Stomach smooth muscle (tissue), 2 donors: ENCODE measurements around the gene QSOX2.

Experiments
- H3K27ac ChIP-seq: one replicate; pipeline ENCODE4 v1.7.0; 2013; ENCODE audit warnings: mild to moderate bottlenecking, low read length, inconsistent platforms
- H3K27me3 ChIP-seq, 2 donors: one replicate each; pipeline ENCODE4 v1.7.0; 2013; ENCODE audit warnings: low read length in 2 of 2; ENCODE audit not compliant: insufficient read depth in 2 of 2, control insufficient read depth in 1 of 2
- H3K36me3 ChIP-seq, 2 donors: one replicate each; pipeline ENCODE4 v1.7.0; 2013; ENCODE audit warnings: low read length in 2 of 2; ENCODE audit not compliant: control insufficient read depth in 2 of 2, insufficient read depth in 2 of 2
- H3K4me1 ChIP-seq: one replicate; pipeline ENCODE4 v1.7.0; 2013; ENCODE audit warnings: low read length; ENCODE audit not compliant: control insufficient read depth, insufficient read depth
- H3K4me3 ChIP-seq, 2 donors: one replicate each; pipeline ENCODE4 v1.7.0; 2013; ENCODE audit warnings: low read length in 2 of 2
- H3K9ac ChIP-seq, 2 donors: one replicate each; pipeline ENCODE4 v1.7.0; 2013; ENCODE audit warnings: low read length in 2 of 2, mild to moderate bottlenecking in 1 of 2
- H3K9me3 ChIP-seq, 2 donors: one replicate each; pipeline ENCODE4 v1.7.0; 2013; ENCODE audit warnings: low read length in 2 of 2; ENCODE audit not compliant: control insufficient read depth in 2 of 2
- donor health status: healthy.
- donor health status: Pancreatic carcinoma.

QSOX2 gene

GRCh38 chr9:136255896-136256890 is 10.6 kb upstream of the QSOX2 start:
- no peak overlapping the region for H3K9ac ChIP-seq
- H3K9me3 ChIP-seq, result no peaks in the 10 kb centered on the region
- no peak overlapping the region for H3K4me3 ChIP-seq
- H3K36me3 ChIP-seq, result no peaks in the 10 kb centered on the region
- H3K4me1 ChIP-seq, result no peaks in the 10 kb centered on the region
- no peak overlapping the region for H3K27ac ChIP-seq
- H3K27me3 ChIP-seq, result peaks cover 6 to 10% of the 10 kb centered on the region in 2 donors

DNA sequence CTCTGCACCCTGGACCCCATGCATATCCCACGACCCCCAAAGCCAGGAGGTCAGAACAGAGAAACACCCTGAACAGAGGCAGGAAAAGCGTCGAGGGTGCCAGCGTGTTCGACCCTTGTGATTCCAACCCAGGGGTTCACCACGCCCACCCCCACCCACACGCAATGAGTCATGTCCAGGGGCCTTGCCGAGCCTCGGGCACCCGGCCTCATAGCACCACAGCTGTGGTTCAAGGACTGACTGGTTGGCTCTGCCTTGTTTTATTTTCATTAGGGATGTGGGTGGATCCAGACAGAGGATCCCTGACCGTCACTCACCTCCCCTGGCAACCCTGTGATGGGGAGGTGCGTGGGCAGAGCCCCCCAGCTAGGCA is 9.5 kb upstream of the QSOX2 start:
- Histone ChIP-seq H3K9me3 (no peaks in the 10 kb centered on the region), H3K27ac (no peak overlapping the region), H3K27me3 (peaks cover 6 to 10% of the 10 kb centered on the region in 2 donors), H3K9ac (no peak overlapping the region), H3K36me3 (no peaks in the 10 kb centered on the region), H3K4me3 (no peak overlapping the region), H3K4me1 (no peaks in the 10 kb centered on the region)

GRCh38 chr9:136254381-136255165 is 9.0 kb upstream of the QSOX2 start:
- Histone ChIP-seq H3K4me3 (no peak overlapping the region), H3K27me3 (peaks cover 6 to 10% of the 10 kb centered on the region in 2 donors), H3K27ac (no peak overlapping the region), H3K36me3 (no peaks in the 10 kb centered on the region), H3K4me1 (no peaks in the 10 kb centered on the region), H3K9me3 (no peaks in the 10 kb centered on the region), H3K9ac (no peak overlapping the region)

DNA sequence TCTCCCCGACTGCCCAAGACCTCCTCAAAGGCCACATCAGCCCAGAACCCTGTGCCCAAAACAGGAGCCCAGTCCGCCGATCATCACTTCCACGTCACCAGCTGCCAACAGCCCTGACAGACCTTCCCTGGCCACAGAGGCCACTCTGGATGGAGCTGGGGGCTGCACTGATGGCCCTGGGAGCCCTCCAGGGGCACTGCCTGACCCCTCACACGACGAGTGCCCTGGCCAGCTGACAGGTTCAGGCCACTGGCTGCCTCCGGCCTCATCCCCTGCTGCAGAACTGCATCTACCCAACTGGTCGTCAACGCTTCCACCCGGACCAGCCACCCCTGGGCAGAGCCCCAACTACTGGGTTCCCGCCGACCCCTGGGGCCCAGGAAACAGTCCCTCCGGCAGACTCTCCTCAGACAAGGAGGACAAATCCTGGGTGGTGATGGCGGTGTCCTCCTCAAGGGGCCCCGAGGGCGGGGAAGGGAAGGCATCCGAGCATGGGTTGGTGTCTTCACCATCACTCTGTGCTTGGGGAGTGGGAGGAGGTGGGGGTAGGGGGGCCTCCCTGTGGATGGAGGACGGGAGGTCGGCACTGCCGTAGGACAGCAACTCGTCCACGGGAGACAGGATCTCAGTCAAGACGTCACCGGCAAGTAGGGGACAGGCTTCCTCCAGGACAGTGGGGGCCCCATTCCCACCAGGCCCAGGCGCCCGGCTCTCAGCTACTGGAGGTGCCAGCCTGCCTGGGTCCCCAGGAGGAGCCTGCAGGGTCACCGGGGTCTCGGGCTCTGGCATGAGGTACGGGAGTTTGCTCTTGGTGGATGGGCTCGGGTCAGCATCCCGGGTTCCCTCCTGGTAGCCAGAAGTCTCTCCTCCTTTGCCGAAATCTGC is 7.9 kb upstream of the QSOX2 start:
- peaks cover 6 to 10% of the 10 kb centered on the region in 2 donors for H3K27me3 ChIP-seq
- no peak overlapping the region for H3K27ac ChIP-seq
- H3K9ac ChIP-seq, result no peak overlapping the region
- H3K36me3 ChIP-seq, result no peaks in the 10 kb centered on the region
- H3K4me3 ChIP-seq, result no peak overlapping the region
- no peaks in the 10 kb centered on the region for H3K4me1 ChIP-seq
- no peaks in the 10 kb centered on the region for H3K9me3 ChIP-seq

DNA sequence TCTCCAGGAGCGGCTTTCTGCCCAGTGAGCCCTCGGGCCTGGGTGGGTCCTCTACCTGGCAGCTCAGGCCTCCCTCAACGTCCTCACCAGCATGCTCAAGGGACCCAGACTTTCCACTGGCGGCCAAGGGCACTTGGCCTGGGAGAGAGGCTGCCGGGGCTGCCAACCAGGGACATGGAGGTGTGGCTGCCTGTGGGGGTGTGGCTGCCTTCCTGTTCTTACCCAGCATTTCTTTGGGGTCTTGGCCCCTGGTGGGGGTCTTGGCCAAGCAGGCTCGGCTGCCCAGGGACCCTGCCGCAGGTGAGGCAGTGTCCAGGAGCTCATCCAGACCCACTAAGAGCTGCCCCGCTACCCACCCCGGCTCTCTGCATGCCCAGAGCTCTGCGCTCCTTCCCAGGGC is 7.2 kb upstream of the QSOX2 start:
- H3K27ac ChIP-seq, result no peak overlapping the region
- no peak overlapping the region for H3K4me3 ChIP-seq
- H3K36me3 ChIP-seq, result no peaks in the 10 kb centered on the region
- no peaks in the 10 kb centered on the region for H3K4me1 ChIP-seq
- H3K9me3 ChIP-seq, result no peaks in the 10 kb centered on the region
- H3K27me3 ChIP-seq, result peaks cover 4 to 10% of the 10 kb centered on the region in 2 donors
- no peak overlapping the region for H3K9ac ChIP-seq

GRCh38 chr9:136252281-136252680 is 6.7 kb upstream of the QSOX2 start:
- peaks cover 4 to 10% of the 10 kb centered on the region in 2 donors for H3K27me3 ChIP-seq
- H3K9ac ChIP-seq, result no peak overlapping the region
- H3K4me3 ChIP-seq, result no peak overlapping the region
- no peaks in the 10 kb centered on the region for H3K9me3 ChIP-seq
- H3K4me1 ChIP-seq, result no peaks in the 10 kb centered on the region
- H3K27ac ChIP-seq, result no peak overlapping the region
- no peaks in the 10 kb centered on the region for H3K36me3 ChIP-seq

DNA sequence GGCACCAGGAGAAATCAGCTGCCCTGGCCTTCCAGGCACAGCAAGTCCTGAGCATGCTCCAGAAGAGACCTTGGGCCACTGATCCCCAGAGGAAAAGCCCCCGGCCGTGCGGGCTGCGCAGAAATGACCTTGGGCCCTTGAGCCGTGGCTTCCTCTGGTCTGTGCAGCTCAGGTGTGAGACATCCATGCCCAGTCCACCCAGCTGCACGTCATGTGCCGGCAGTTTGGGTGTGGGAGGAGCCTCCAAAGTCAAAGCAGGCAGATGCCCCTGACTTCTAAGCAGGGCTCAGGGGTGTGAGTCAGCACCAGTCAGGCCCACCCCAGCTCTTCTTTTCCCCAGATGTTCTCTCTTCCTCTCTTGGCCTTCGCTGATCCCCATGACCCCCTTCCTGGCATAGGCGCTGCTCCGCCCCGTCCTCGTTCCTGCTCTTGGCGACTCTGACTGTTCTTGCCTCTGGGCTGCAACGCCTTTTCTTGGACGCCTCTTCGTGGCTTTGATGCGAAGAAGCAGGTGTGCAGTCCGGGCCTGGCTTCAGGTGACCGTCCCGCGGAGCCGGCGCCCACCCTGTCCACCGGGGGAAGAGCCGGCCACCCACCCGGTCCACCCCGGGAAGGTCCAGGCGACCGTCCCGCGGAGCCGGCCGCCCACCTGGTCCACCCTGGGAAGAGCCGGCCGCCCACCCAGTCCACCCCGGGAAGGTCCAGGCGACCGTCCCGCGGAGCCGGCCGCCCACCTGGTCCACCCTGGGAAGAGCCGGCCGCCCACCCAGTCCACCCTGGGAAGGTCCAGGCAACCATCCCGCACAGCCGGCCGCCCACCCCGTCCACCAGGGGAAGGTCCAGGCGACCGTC is 5.9 kb upstream of the QSOX2 start:
- Histone ChIP-seq H3K36me3 (no peaks in the 10 kb centered on the region), H3K27ac (no peak overlapping the region), H3K4me1 (no peaks in the 10 kb centered on the region), H3K9me3 (no peaks in the 10 kb centered on the region), H3K4me3 (no peak overlapping the region), H3K9ac (no peak overlapping the region), H3K27me3 (peaks cover 4 to 10% of the 10 kb centered on the region in 2 donors)

DNA sequence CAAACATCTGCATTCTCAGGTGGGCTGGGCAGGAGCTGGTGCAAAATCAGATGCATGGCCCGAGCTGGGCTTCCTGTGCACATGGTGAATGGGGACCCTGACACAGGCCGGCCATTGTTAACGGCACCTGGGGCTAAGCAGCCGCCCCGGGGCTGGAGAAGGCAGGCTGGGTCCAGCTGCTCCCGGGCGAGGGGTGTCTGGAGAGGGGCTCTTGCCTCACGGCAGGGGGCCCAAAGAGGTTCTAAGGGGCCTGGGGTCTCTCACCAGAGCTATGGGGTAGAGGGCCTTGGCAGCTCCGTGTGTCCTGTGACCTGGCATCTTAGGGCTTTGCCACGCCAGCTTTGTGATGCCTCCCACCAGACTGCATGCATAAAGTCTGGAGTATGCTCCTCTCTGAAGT is 5.1 kb upstream of the QSOX2 start:
- H3K36me3 ChIP-seq, result no peaks in the 10 kb centered on the region
- no peaks in the 10 kb centered on the region for H3K4me1 ChIP-seq
- H3K27ac ChIP-seq, result no peak overlapping the region
- H3K27me3 ChIP-seq, result peaks cover 4 to 10% of the 10 kb centered on the region in 2 donors
- no peaks in the 10 kb centered on the region for H3K9me3 ChIP-seq
- no peak overlapping the region for H3K9ac ChIP-seq
- no peak overlapping the region for H3K4me3 ChIP-seq

DNA sequence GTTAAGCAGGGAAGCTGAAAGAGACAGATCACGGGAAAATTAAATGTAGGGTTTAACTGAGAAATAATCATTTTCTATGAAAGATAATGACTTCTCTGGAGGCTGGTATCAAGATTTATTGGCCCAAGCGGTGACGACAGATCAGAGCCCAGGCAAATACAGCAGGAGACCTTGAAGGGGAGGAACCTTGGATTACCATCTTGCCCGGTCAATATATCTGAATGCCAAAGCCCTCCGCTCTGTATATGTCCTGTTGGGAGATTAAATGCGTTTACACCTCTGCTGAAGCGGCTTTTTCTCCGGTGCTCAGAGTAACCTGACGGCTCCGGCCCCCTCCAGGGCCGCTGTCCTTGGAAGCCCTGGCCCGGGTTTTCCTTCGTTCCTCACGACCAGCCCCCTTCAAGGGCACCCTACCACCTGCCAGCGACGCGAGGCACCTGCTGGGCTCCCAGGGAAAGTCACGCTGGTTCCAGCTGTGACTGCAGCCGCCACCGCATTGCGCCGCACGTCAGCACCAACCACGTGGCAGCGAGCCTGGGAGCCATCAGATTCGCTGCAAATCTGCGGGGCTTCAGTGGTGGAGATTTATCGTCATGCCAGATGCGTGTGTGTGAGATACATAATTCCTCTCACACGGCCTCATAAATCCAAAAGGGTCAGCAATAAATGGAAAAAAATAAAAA is 4.4 kb upstream of the QSOX2 start:
- Histone ChIP-seq H3K27ac (no peak overlapping the region), H3K9me3 (no peaks in the 10 kb centered on the region), H3K4me1 (peaks cover 4% of the 10 kb centered on the region), H3K4me3 (no peak overlapping the region), H3K27me3 (peaks cover 2 to 7% of the 10 kb centered on the region in 2 donors), H3K9ac (no peak overlapping the region), H3K36me3 (no peaks in the 10 kb centered on the region)
